HG02610 (cell line): ENCODE results near the gene REEP6.
A peak's percentile ranks its signal among the peaks of the same experiment; 100 is the strongest.
"Not testable (repeated sequence)": the region's sequence is repeated elsewhere in the genome, so short reads cannot be mapped to it uniquely, and the experiment has no call there.

Experiments
- ATAC-seq: cut with Tn5 transposase; IDR thresholded peaks from one replicate; pipeline ENCODE4 v1.9.1; 2021; ENCODE audit warnings: mild to moderate bottlenecking, moderate library complexity; ENCODE audit not compliant: unreplicated experiment

REEP6 gene

GRCh38 chr19:1471515-1472160 is 19.3 kb upstream of the REEP6 start:
- ATAC-seq = no peak

DNA sequence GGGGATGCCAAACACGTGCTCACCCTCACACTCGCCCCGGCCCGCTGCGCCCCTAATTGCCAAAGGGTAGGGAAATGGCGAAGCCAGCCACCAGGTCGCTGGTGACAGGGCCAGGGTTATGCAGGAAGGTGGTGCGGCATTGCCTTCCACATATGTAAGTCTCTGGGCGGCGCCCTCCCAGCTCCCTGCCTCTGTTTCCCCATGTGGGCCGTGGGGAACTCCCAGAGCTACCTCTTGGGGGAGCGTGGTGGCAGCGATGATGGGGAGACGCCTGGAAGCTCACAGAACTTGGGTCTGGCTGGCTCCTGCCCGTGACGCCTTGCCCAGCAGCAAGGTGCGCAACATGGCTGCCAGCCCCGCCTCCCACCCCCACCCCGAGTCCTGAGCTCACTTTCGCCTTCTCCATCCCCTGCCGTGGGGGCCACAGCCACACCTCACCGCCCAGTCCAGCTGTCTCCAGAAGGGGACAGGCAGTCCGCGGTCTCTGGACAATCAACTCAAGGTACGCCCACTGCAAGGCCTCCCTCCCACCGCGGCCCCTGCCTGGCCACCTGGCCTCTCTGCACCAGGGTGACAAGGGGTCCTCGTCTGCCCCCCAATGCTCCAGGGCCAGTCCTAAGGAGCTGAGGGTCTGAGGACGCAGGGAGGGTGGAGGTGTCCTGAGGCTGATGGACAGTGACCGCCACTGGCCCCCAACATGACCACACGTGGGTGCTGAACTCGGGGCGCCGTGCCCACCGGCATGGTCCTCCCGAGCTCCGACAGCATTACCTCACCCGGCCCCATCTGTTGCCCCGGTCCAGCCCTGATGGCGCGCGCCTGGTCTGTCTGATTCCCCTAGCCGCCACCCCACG is 18.5 kb upstream of the REEP6 start:
- no peak for ATAC-seq

DNA sequence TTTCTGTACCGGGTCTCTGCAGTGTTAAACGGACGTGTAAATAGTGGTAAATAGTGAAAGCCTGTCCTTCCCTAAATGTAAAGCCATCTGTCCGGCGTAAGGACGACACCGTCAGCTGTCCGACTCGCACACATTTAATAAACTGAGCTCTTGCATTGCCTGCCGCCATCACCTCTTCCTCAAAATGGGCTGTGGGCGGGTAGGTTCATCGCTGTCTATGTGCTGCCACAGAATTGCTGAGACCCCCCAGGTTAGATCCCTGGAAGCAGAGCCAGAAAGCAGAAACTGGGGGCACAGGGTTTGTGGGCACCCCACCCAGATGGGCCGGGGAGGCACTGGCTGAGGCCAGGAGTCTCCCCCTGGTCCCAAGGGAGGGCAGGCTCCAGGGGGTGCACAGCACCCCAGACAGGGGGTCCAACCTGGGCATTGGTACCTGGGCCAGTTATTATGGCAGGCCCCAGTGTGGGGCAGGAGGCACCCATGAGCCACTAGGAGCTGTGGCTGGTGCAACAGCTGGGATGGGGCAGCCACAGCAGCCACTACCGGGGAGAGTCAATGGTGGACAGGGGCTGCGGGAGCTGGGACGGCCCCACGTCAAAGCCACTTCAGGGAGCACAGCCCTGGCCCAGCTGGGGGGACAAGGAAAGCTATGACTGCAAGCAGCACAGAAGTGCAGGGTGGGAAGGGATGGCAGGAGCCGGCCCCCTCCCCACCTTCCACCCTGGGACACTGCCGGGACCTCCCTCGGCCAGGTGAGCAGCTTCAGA is 17.7 kb upstream of the REEP6 start:
- no peak for ATAC-seq

GRCh38 chr19:1474011-1474764 is 16.8 kb upstream of the REEP6 start:
- no peak for ATAC-seq

GRCh38 chr19:1474765-1475351 is 16.1 kb upstream of the REEP6 start:
- ATAC-seq = no peak

GRCh38 chr19:1475751-1476437 is 15.1 kb upstream of the REEP6 start:
- ATAC-seq = no peak

DNA sequence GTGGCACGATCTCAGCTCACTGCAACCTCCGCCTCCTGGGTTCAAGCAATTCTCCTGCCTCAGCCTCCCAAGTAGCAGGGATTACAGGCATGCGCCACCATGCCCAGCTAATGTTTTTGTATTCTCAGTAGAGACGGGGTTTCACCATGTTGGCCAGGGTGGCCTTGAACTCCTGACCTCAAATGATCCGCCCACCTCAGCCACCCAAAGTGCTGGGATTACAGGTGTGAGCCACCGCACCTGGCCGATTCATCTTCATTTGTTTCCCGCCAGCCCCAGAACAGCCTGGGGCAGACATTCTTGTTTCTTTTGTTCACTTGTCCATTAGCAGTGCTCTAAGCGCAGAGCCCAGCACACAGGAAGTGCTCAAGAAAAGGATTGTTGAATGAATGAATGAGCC is 13.9 kb upstream of the REEP6 start:
- ATAC-seq = not testable (repeated sequence)

DNA sequence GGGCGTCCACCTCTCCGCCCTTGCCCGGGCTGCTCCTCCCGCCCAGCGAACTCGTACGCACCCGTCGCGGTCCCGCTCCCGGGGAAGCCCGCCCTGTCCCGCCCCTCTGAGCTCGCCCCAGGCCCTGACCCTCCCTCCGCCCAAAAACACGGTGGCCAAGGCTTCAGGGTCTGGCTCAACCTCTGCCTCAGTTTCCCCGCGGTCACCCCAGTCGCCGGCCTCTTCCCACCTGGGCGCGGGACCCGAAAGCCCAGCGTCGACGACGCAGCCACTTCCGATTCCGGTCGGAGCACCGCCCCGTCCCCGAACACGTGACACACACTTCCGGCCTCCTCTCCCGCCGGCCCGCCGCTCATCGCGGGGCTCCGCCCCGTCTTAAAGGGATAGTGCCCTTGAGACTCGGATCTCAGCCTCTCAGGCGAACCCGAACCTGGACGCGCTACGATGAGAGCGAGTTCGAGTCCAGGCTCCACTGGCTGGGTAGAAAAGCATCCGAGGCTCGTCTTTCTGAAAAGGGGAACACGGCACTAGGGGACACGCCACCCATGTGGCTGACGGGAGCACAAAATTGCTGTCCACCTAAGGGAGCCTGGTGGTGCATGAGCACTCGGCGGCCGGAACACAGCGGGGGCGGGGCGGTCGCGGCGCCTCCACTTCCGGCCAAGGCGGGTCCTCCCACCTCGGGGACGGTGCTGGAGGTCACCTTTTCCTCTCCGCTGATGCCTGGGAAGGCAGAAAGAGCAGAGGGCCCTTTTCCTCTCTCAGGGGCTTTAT is 11.9 kb upstream of the REEP6 start, which contains the start of gene C19orf25:
C19orf25 (minus strand) TSS at position 282 of the 774 bp plus-strand sequence. CDS start 312 bp downstream, outside the sequence.
- ATAC-seq = peak; percentile 77

- ATAC-seq = no peak
Observed at GRCh38 chr19:1481224-1481892, 9.6 kb upstream of the REEP6 start.

DNA sequence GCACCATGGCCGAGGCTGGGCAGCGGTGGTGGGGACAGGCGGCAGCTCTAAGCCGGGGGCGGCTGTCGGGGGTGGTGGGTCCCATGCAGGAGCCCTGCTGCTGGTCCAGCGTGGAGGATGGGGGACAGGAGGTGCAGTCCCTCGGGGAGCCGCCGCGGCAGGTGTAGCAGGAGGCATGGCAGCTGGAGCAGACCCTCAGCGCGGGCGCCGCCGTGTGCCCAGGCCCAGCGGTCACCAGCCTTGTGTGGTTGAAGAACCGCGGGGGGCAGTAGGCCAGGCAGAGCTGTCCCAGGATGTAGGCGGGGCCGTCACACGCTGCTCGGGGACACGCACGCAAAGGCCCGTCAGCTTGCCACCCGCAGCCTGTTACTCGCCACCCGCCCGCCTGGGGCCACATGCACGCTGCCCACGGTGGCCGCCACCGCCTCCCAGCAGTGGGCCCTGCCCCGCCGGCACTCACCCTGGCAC is 9.1 kb upstream of the REEP6 start:
- no peak for ATAC-seq

GRCh38 chr19:1482361-1483130 is 8.4 kb upstream of the REEP6 start:
- no peak for ATAC-seq

DNA sequence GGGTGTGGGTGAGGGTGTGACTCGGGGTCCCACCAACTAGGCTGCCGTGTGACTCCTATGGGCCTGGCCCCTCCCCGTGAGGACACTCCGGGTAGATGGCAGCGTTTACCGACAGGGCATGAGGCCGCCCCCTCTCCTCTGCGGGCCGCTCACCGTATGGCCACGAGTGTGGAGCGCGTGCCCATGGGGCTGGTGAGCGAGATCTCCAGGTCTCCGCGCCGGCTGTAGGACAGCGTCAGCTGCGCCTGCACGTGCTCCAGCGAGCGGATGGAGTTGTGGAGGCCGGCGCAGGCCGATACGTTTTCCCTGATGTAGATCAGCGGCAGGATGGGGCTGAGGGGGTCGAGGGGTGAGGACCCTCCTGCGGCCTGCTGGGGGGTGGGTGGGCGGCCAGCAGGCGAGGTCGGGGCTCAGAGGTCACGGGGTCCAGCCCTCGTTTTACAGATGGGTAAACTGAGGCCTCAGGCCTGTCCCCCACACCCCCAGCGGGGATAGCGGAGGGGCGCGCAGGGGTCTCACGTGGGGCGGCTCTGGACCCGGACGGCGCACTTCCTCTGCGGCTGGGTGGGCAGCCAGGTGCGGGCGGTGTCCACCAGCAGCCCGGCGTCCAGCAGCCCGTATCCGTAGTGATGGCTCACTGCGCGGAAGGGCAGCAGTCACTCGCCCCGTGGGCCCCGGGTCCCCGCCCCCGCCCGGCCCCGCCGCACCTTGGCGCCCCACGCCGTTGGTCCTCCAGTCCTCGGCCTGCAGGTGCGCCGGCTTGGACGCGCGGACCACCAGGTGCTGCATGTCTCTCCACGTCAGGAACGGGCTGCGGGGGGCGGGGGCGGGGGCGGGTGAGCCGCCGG is 7.6 kb upstream of the REEP6 start:
- ATAC-seq = no peak

- no peak for ATAC-seq
Observed at GRCh38 chr19:1483979-1484428, 7.0 kb upstream of the REEP6 start.

GRCh38 chr19:1486720-1487575 is 4.0 kb upstream of the REEP6 start:
- no peak for ATAC-seq

GRCh38 chr19:1487576-1488281 is 3.3 kb upstream of the REEP6 start:
- no peak for ATAC-seq
